ENCODE results near the gene ASCC3. TPM values are rescaled to one million over a fixed set of nuclear protein-coding genes. Genes with fewer than 3 reads are reported as not detected.

Gene ASCC3
- total and polyA plus RNA-seq, 4 donors, result 12.8 to 32.7 (median 16.4) TPM

DNA sequence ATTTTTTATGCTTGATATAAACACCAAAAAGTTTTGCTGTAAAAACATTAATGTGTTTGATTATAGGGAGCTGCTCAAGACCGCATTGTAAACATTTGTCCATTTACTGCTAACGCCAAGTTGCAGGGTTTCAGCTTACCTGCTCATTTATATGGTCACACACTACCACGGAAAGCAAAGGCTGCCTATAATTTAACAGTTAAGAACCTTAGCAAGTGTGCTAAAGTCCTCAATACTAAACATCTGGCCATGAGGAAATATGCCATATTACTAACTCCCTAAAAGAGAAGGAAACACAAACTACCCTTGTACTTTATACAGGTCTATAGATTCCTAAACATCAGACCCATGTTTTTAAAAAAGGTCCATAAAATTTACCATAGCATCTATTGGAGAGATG lies 129.5 kb downstream of the ASCC3 start (continued):
- TF ChIP-seq, protein P1, sequence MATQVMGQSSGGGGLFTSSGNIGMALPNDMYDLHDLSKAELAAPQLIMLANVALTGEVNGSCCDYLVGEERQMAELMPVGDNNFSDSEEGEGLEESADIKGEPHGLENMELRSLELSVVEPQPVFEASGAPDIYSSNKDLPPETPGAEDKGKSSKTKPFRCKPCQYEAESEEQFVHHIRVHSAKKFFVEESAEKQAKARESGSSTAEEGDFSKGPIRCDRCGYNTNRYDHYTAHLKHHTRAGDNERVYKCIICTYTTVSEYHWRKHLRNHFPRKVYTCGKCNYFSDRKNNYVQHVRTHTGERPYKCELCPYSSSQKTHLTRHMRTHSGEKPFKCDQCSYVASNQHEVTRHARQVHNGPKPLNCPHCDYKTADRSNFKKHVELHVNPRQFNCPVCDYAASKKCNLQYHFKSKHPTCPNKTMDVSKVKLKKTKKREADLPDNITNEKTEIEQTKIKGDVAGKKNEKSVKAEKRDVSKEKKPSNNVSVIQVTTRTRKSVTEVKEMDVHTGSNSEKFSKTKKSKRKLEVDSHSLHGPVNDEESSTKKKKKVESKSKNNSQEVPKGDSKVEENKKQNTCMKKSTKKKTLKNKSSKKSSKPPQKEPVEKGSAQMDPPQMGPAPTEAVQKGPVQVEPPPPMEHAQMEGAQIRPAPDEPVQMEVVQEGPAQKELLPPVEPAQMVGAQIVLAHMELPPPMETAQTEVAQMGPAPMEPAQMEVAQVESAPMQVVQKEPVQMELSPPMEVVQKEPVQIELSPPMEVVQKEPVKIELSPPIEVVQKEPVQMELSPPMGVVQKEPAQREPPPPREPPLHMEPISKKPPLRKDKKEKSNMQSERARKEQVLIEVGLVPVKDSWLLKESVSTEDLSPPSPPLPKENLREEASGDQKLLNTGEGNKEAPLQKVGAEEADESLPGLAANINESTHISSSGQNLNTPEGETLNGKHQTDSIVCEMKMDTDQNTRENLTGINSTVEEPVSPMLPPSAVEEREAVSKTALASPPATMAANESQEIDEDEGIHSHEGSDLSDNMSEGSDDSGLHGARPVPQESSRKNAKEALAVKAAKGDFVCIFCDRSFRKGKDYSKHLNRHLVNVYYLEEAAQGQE (IDR thresholded peaks at IDR 0.05), result no peak
- TF ChIP-seq HNF4A (conservative IDR thresholded peaks at IDR 0.05), result no peak
- TF ChIP-seq GABPA (IDR thresholded peaks at IDR 0.05 in 1 of 2, conservative IDR thresholded peaks at IDR 0.05 in 1 of 2), result no peak

DNA sequence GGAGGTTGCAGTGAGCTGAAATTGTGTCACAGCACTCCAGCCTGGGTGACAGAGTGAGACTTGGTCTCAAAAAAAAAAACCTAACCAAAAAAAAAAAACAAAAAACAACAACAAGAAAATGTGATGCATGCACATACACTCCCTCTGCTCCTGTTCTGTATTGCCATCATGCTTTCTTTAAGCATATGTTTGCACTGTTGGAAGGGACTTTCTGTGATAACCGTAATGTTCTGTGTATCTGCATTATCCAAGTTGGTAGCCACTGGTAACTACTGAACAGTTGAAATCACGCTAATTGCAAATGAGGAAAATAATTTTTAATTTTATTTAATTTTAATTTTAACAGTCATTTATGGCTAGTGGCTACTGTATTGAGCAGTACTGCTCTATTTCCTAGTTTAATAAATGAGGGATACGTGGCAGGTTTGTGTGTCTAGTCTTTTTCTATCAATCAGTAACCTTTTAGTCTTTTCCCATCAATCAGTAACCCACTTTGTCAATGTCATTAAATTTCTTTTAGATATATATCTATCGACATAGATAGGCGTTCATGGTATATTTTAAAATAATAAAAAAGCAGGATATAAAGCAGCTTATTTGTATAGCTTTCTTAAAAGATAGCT lies 135.6 kb downstream of the ASCC3 start:
- Histone ChIP-seq H3K27me3 (ENCODE audit: control insufficient read depth in 4 of 4, insufficient read depth in 4 of 4, low read length in 3 of 4) (no peaks in the 10 kb centered on the region), H3K9ac (ENCODE audit: low read depth in 1 of 2, low read length in 2 of 2) (no peak overlapping the region), H3K36me3 (ENCODE audit: control insufficient read depth in 4 of 4, insufficient read depth in 3 of 4, low read depth in 1 of 4, low read length in 3 of 4) (peaks cover 0 to 10% (median 1%) of the 10 kb centered on the region in 4 donors), H3K4me3 (ENCODE audit: low read depth in 1 of 3, low read length in 3 of 3) (no peak overlapping the region), H3K27ac (ENCODE audit: low read depth in 1 of 2, low read length in 2 of 2) (no peak overlapping the region), H3K9me3 (ENCODE audit: control insufficient read depth in 4 of 4, low read length in 3 of 4) (no peaks in the 10 kb centered on the region), H3K4me1 (ENCODE audit: control insufficient read depth in 4 of 4, insufficient read depth in 4 of 4, low read length in 3 of 4) (no peaks in the 10 kb centered on the region)
- WGBS, result 82% methylated on average over 5 of the region's 5 CpGs
- TF ChIP-seq, protein P1 (IDR thresholded peaks at IDR 0.05), result no peak
- no peak for TF ChIP-seq EGR1 (IDR thresholded peaks at IDR 0.05; ENCODE audit: low read depth in 2 of 2)
- no peak for TF ChIP-seq FOXA1 (IDR thresholded peaks at IDR 0.05)
- TF ChIP-seq YY1 (IDR thresholded peaks at IDR 0.05), result no peak
- TF ChIP-seq HNF4A (conservative IDR thresholded peaks at IDR 0.05), result no peak
- TF ChIP-seq JUND (IDR thresholded peaks at IDR 0.05), result no peak
- TF ChIP-seq, protein P2, sequence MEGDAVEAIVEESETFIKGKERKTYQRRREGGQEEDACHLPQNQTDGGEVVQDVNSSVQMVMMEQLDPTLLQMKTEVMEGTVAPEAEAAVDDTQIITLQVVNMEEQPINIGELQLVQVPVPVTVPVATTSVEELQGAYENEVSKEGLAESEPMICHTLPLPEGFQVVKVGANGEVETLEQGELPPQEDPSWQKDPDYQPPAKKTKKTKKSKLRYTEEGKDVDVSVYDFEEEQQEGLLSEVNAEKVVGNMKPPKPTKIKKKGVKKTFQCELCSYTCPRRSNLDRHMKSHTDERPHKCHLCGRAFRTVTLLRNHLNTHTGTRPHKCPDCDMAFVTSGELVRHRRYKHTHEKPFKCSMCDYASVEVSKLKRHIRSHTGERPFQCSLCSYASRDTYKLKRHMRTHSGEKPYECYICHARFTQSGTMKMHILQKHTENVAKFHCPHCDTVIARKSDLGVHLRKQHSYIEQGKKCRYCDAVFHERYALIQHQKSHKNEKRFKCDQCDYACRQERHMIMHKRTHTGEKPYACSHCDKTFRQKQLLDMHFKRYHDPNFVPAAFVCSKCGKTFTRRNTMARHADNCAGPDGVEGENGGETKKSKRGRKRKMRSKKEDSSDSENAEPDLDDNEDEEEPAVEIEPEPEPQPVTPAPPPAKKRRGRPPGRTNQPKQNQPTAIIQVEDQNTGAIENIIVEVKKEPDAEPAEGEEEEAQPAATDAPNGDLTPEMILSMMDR (IDR thresholded peaks at IDR 0.05; ENCODE audit: low read depth, low read length, missing input control), result no peak
- TF ChIP-seq HNF4G (IDR thresholded peaks at IDR 0.05), result no peak
- TF ChIP-seq RAD21 (IDR thresholded peaks at IDR 0.05), result no peak
- no peak for TF ChIP-seq TAF1 (conservative IDR thresholded peaks at IDR 0.05)
- TF ChIP-seq, protein P3, sequence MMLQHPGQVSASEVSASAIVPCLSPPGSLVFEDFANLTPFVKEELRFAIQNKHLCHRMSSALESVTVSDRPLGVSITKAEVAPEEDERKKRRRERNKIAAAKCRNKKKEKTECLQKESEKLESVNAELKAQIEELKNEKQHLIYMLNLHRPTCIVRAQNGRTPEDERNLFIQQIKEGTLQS (IDR thresholded peaks at IDR 0.05), result no peak
- TF ChIP-seq FOXA2 (IDR thresholded peaks at IDR 0.05), result no peak
- TF ChIP-seq, protein P4, sequence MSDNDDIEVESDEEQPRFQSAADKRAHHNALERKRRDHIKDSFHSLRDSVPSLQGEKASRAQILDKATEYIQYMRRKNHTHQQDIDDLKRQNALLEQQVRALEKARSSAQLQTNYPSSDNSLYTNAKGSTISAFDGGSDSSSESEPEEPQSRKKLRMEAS (IDR thresholded peaks at IDR 0.05), result no peak
- TF ChIP-seq GABPA (IDR thresholded peaks at IDR 0.05 in 1 of 2, conservative IDR thresholded peaks at IDR 0.05 in 1 of 2), result no peak
- TF ChIP-seq NR2F2 (IDR thresholded peaks at IDR 0.05), result no peak
- DNase-seq (ENCODE audit: low spot score), result no peak

Data from liver (tissue), 9 donors.